GM12872 (cell line): ENCODE results near the gene RAB21.
A peak's percentile ranks its signal among the peaks of the same experiment; 100 is the strongest.

Experiments used
- TF ChIP-seq, protein P1 (sequence below): IDR thresholded peaks from 3 replicates; pipeline ENCODE4 v1.5.1; 2011; ENCODE audit warnings: low read depth, mild to moderate bottlenecking, low read length, moderate library complexity; ENCODE audit not compliant: insufficient read depth

Gene RAB21

DNA sequence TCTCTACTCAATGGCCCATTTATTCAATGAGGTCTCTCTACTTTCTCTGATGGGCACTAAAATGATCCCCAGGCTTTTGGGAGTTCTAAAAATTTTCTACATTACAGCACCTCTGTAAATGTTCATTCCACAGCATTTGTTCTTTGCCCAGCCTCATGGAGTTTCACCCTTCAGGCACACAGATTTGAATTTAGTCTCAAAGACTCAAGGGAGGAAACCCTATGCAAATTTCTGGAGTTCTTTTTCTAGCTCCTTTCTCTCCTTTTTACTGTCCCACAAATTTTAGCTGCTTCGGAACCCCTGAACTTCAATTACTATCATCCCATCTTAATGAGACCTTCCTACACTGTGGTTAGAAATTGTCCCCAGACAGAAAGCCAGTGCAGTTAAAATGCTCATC lies 17.5 kb upstream of the RAB21 start:
- TF ChIP-seq, protein P1, sequence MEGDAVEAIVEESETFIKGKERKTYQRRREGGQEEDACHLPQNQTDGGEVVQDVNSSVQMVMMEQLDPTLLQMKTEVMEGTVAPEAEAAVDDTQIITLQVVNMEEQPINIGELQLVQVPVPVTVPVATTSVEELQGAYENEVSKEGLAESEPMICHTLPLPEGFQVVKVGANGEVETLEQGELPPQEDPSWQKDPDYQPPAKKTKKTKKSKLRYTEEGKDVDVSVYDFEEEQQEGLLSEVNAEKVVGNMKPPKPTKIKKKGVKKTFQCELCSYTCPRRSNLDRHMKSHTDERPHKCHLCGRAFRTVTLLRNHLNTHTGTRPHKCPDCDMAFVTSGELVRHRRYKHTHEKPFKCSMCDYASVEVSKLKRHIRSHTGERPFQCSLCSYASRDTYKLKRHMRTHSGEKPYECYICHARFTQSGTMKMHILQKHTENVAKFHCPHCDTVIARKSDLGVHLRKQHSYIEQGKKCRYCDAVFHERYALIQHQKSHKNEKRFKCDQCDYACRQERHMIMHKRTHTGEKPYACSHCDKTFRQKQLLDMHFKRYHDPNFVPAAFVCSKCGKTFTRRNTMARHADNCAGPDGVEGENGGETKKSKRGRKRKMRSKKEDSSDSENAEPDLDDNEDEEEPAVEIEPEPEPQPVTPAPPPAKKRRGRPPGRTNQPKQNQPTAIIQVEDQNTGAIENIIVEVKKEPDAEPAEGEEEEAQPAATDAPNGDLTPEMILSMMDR, result no peak

DNA sequence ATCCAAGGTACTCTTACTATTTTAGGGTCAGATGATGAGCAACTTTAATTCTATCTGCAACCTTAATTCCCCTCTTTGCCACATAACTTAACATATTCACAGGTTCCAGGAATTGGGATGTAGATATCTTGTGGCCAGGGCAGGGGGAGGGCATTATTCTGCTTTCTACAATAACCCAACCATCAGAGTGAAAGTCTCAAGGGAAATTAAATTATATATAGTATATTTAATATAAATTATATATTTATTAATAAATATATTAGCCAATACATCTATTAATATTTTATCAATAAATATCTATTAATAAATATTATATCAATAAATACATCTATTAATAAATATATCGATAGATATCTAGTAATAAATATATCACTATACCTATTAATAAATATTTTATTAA lies 11.7 kb upstream of the RAB21 start:
- TF ChIP-seq, protein P1, result no peak

DNA sequence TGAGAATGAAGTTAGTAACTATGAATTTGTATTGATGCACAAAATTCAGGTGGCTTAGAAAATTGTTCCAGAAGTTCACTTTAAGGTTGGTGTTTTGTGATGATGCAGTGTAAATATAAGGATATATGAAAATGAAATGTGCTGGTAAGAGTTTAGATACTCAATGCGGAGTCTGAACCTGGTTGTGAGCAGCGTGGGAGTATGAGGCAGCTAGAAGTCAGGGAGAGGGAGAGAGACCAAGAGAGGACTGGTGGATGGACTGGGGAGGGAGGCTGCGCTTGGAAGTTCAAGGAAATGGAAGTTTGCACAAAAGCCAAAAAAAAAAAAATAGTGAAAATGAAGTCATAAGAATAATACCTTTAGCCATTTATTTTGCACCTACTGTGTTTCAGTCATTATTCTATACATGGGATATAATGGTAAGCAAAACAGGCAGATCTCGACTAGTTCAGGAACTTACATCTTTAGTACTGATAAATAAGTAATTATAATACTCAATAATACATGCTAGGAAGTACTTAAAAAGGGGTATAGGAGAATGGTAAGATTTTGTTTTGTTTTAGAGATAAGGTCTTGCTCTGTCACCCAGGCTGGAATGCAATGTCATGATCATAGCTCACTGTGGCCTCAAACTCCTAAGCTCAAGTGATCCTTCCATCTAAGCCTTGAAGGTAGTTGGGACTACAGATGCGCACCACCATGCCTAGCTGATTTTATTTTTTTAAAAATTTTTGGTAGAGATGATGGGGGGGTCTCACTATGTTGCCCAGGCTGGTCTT lies 10.0 kb upstream of the RAB21 start:
- TF ChIP-seq, protein P1, result no peak

DNA sequence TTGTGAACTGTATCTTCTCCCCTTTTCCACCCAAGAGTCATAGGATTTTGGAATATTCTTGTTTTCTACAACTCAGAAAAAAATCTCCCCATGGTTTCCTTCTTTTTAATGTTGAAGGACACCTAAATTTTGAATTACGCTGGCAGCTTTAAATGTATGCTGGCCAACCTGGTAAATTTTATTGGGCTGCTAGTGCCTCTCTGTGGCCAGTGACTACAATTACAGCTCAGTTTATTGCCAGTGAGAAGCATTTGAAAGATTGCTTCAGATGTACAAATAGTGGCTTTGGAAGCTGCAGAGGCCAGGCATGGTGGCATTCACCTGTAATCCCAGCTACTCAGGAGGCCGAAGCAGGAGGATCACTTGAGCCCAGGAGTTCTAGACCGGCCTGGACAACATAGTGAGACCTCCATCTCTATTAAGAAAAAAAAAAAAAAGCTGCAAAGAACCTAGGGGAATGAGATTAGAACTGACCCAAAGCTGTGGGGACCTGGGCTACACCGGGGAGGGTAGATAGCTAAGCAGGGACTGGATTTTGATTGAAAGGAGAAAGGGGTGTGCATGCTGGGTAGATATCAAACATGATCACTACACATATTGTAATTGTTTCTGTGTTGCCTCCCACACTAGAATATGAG lies 7.6 kb upstream of the RAB21 start:
- TF ChIP-seq, protein P1, result peak; percentile 71

DNA sequence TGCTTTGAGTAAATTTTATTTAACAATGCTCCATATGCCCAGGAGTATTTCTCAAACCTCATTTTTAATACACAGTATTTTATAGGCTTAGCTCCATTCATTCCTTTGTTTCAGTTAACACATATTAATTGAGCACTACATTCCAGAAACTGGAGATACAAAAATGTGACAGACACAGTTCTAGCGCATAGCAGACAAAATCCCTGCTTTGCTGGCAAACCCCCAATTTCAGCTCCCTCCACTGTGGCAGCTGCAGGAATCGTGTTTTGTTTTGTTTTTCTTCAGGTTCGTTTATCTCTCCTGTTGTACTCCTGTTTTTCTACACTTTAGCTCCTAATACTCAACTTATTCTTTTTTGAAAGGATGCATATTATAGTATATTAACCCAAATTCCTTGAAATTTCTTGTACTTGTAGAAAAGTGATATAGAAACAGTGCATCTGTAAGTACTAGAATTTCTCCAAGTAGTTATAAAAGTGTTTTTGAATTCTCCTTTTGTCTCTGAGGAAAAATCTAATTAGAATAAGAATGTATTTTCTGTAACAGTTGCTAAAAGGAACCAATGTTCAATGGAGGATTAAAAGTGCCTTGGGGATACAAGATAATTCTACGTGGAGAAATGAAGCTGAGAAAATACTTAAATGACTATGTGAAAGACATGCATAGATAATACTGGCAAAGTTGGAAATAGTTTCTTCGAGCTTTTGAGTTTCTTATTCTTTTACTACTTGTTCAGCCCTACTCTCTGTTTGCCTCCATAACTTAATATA lies 6.4 kb upstream of the RAB21 start:
- TF ChIP-seq, protein P1, result no peak

DNA sequence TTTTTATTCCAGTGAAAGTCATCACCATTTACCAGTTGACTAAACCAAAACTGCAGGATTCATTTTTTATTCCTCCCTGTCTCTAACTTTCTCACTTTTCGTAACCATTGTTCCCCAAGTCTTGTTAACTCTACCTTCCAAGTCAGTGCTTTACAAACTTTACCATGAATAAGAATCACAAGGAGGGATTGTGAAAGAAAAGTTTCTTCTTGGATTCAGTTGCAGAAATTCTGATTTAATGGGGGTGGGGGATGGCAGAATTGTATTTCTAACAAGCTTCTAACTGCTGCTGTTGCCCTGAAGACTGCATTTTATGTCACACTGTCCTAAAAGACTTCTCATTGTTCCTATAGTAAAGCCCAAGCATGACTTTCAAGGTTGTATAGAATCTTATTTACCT lies 5.0 kb upstream of the RAB21 start:
- TF ChIP-seq, protein P1, result no peak

DNA sequence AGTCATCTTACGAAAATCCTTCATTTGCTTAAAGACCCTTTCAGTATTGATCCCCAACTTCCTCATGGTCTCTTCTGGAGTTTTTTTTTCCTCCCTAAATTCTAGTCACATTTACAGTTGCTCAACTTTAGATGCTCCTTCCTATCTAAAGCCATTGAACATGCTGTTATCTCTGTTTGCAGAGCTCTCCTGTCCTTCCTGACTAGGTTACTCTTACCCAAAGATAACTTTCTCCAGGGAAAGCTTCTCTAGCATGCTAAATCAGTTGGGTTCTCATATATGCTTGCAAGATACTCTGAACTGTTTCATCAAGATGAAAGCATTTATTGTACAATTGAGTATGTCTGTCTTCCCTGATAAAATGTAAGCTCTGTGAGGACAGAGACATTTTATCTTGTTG lies 1.8 kb upstream of the RAB21 start:
- TF ChIP-seq, protein P1, result no peak
